HG02588 (cell line): ENCODE data around the gene ZNF276.
"Not testable (repeated sequence)": the region's sequence is repeated elsewhere in the genome, so short reads cannot be mapped to it uniquely, and the experiment has no call there.

Source experiments
- ATAC-seq: cut with Tn5 transposase; IDR thresholded peaks from one replicate; pipeline ENCODE4 v1.9.1; 2021; ENCODE audit warnings: mild to moderate bottlenecking, moderate library complexity; ENCODE audit not compliant: unreplicated experiment

The ZNF276 gene

GRCh38 chr16:89695875-89696669 is 25.3 kb upstream of the ZNF276 start:
- ATAC-seq = no peak

- ATAC-seq = no peak
Measured at GRCh38 chr16:89696670-89697128, 24.6 kb upstream of the ZNF276 start.

DNA sequence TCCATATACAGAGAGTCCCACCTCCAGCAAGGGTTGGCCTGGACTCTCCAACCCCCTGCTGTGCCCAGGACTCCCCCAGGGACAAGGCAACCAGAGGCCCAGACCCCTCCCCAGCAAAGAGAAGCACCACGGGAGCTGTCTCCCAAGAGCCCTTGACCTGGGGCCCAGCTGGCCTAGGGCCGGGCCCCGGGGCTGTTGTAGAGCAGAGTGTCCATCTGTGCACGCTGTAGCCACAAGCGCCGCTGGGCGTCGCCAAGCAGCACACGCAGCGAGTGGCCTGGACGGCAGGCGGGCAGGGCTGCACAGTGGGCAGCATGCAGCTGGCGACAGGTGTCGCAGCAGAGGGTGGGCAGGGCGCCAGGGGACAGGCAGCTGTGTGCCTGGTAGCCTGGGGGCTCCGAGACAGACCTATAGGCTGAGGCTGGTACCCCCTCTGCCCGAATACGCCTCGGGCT is 24.1 kb upstream of the ZNF276 start:
- no peak for ATAC-seq

GRCh38 chr16:89697616-89698331 is 23.6 kb upstream of the ZNF276 start:
- ATAC-seq = no peak

- ATAC-seq = not testable (repeated sequence)
Measured at GRCh38 chr16:89698717-89699116, 22.6 kb upstream of the ZNF276 start.

DNA sequence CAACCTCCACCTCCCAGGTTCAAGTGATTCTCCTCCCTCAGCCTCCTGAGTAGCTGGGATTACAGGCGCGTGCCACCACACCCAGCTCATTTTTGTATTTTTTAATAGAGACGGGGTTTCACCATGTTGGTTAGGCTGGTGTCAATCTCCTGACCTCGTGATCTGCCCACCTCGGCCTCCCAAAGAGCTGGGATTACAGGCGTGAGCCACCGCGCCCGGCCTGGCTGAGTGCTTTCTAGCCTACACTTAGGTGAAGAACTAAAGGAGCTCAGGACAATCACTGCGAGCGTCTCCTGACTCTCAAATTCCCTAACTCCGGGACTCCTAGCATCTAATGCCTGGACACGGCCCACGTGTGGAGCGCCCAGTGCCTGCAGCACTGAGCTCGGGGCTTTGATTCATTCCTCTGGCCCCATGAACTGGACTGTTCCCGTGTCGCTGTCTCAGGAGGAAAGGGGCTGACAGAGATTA is 21.7 kb upstream of the ZNF276 start:
- not testable (repeated sequence) for ATAC-seq

GRCh38 chr16:89700100-89700648 is 21.2 kb upstream of the ZNF276 start:
- ATAC-seq = peak; percentile 43

DNA sequence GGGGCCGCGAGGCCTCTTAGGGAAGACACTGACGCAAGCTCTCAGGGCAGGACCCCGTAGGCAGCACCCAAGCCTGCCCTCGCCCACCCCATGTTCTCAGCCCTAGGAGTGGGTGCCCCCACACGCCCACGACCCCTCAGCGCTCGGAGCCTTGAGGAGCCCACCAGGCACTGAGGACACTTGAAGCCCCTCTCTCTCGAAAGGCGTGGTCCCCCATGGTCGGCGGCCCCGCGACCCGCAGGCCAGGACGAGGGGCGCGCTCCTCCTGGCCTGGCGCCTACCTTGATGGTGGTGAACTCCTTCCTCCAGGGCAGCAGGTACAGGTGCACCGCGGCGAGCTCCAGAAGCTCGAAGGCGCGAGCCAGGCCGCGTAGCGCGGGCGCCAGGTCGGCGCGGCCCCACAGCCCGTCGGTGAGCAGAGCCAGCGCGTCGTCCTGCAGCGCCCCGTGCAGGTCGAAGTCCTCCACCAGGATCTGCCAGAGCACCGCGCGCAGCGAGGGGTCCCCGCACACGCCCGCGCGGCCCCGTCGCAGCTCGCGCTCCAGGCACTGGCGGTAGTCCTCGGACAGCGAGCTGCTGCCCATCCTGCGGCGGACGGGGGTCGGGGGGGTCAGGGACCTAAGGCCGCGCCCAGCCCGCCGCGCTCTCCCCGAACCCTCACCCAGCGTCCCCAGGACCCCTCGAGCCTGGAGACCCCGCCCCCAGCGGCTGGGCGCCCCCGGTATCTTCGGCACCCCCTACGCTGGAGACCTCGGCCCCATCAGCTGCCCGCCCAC is 20.5 kb upstream of the ZNF276 start:
- no peak for ATAC-seq

DNA sequence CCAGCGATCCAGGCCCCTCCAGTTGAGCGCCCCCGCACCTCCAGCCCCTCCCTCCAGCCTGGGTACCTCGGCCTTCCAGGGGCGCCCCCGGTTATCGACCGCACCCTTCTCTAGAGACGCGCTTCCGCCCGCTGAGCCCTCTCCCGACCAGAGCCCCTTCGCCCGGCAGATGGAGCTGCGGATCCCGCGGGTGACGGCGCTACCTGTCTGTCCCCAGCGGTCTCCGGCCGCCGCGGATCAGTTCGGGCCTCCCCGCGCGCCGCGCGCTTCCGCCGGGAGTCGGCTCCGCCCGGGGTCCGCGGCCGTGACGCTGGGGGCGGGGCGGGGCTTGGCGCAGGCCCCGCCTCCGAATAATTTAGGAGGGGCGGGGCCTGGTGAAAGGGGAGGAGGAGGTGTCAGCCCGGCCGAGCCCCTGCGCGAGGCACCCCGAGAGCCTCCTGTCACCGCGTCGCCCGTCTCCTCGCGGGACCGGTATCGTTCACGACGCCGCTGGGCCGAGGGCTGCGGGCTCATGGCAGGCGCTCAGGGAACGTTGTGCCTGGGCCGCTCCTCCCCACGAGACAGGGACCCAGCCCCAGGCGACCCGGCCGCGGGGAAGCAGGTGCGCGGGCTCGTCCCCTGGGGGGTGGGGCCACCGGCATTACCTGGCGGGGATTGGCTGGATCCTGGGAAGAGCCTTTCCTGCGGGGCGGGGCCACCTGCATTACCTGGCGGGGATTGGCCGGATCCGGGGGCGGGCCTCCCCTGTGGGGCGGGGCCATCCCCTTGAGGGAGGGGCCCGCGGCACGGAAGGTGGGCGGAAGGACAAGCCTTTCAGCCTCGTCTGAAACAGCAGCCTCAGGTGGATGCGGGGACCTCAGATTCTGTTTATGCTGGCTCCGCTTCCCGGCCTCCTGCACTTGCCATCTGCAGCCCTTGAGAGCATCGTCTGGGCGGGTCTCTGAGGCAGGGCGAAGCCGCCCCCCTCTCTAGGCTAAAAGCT is 19.6 kb upstream of the ZNF276 start, which contains the start of gene SPATA2L:
Gene SPATA2L, minus strand, starts transcription at position 281 of the 982 bp plus-strand sequence. CDS start 473 bp downstream, outside the sequence.
- peak; percentile 61 for ATAC-seq

GRCh38 chr16:89704281-89704680 is 17.1 kb upstream of the ZNF276 start:
- no peak for ATAC-seq

DNA sequence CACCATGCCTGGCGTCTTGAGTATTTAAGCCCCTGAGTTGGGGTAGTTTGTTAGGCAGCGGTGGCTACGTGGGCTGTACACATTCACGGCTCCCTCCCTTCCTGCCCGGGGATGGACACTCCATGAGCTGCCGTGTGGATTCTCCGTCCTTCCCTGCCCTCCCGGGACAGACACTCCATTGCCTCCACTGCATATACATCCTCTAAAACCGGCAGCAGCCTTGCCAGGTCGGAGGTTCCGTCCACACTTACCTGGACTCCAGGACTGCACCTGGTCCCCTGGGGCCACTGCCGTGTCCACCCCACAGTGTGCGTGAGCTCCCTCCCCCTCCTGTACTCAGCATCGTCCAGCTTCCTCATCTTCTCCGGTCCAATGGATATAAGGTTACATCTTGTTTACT is 16.3 kb upstream of the ZNF276 start:
- ATAC-seq = no peak

GRCh38 chr16:89706518-89707260 is 14.6 kb upstream of the ZNF276 start:
- ATAC-seq = no peak

- ATAC-seq = no peak
Measured at GRCh38 chr16:89707695-89708094, 13.6 kb upstream of the ZNF276 start.

GRCh38 chr16:89708481-89708931 is 12.8 kb upstream of the ZNF276 start:
- no peak for ATAC-seq

DNA sequence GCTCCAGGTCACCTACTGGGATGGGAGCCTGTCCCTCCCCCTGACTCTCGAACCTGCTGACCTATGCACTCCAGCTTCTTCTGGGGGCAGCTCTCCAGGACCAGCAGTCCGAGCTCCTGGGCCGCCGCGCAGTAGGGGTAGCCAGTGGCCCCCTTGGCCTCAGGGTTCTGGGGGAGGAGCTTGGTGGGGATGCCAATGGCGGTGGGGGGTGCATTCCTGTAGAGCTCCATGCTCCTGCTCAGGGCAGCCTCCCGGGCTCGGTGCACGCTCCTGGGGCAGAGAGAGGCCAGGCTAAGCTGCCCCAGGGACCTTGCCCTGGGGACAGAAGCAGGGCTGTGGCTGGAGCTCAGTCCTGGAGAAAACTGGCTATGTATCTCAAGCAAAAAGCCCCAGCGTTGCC is 12.2 kb upstream of the ZNF276 start:
- ATAC-seq = no peak

- no peak for ATAC-seq
Measured at GRCh38 chr16:89709716-89710432, 11.5 kb upstream of the ZNF276 start.

- ATAC-seq = no peak
Measured at GRCh38 chr16:89710709-89711564, 10.4 kb upstream of the ZNF276 start.
